Activated CD4-positive, alpha-beta T cell treated with anti-CD3 and anti-CD28 coated beads, Interleukin-2, amount 10 ng/mL, durations not matched to agents 24 days and 14 days (primary cell): ENCODE data around the gene B4GALT6. TPM values are rescaled to one million over a fixed set of nuclear protein-coding genes. Genes with fewer than 3 reads are reported as not detected.

ENCODE experiments used
- DNase-seq: peaks from one replicate; pipeline ENCODE4 v3.0.0; 2022
- H3K27ac Mint-ChIP-seq: one replicate; pipeline ENCODE4 v1.8.0; 2022; ENCODE audit warnings: mild to moderate bottlenecking, mixed read lengths
- H3K27me3 Mint-ChIP-seq: one replicate; pipeline ENCODE4 v1.8.0; 2022; ENCODE audit warnings: mixed read lengths
- H3K36me3 Mint-ChIP-seq: one replicate; pipeline ENCODE4 v1.8.0; 2022; ENCODE audit warnings: low read depth, mild to moderate bottlenecking, mixed read lengths
- H3K4me1 Mint-ChIP-seq: one replicate; pipeline ENCODE4 v1.8.0; 2021; ENCODE audit warnings: mixed read lengths
- H3K4me3 Mint-ChIP-seq: one replicate; pipeline ENCODE4 v1.8.0; 2022; ENCODE audit warnings: mild to moderate bottlenecking, moderate library complexity, mixed read lengths
- H3K9me3 Mint-ChIP-seq: one replicate; pipeline ENCODE4 v1.8.0; 2021; ENCODE audit warnings: mixed read lengths
- intact Hi-C: fragments of 100-400 bp; cut with micrococcal nuclease; formaldehyde crosslinking; loops from one replicate; pipeline ENCODE4 v1.15.1; 2023
- total RNA-seq: library from RNA; stranded (reverse); gene quantifications from 2 replicates; pipeline ENCODE4 v1.2.3, GENCODE V29; 2022

Gene B4GALT6
- total RNA-seq, 1 donor from 2014 or later: 2.8 TPM

DNA sequence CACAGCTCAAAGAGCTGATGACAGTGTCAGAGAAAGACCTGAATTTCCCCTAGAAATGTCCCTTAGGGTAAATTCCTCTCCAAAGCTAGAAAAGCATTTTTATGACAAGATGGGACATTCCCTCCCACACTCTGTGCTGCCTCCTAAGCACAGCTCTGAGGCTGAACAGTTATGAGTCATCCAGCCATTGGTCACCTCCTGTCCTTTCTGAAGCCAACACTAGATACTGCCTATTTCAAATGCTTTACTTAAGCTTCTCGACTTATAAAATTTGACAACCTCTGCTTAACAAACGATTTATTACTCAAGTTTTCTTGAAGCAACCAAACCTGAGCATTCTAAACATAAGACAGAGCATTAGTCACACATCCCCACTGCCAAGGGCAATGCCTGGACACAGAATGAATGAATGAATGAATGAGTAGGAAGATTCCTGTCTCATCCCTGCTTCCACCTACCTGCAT is 35.4 kb downstream of the B4GALT6 start:
- H3K27me3 Mint-ChIP-seq: peaks cover 30% of the 10 kb centered on the region
- intact Hi-C loops: loop anchor here (1.0 kb wide), 1 partner anchor 9 kb away; no protein-coding TSS in a partner anchor
- no peak overlapping the region for H3K27ac Mint-ChIP-seq
- no peak for DNase-seq
- no peak overlapping the region for H3K4me3 Mint-ChIP-seq
- H3K36me3 Mint-ChIP-seq: no peaks in the 10 kb centered on the region
- H3K9me3 Mint-ChIP-seq: no peaks in the 10 kb centered on the region
- peaks cover 15% of the 10 kb centered on the region for H3K4me1 Mint-ChIP-seq

DNA sequence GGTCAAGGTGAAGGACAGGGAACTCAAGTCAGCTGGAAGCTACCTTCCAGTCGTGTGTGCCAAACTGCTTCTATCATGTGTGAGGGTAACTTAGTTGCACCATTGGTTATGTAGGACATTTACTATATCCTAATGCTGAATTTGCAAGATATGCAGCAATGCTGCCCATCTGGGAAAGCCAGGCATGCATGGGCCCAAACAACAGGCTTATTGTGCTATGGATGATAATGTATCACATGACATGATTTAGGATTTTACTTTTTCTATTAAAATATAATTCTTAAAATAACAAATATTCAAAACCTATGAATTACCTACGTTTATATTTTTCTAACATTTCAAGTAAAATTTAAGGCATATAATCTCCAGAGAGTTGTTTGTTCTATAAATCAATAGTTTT is 35.9 kb downstream of the B4GALT6 start:
- Mint-ChIP-seq H3K27ac (no peak overlapping the region), H3K9me3 (no peaks in the 10 kb centered on the region), H3K27me3 (peaks cover 30% of the 10 kb centered on the region), H3K4me3 (no peak overlapping the region), H3K4me1 (peaks cover 15% of the 10 kb centered on the region), H3K36me3 (no peaks in the 10 kb centered on the region)
- intact Hi-C loops: no loop called here
- DNase-seq: no peak

DNA sequence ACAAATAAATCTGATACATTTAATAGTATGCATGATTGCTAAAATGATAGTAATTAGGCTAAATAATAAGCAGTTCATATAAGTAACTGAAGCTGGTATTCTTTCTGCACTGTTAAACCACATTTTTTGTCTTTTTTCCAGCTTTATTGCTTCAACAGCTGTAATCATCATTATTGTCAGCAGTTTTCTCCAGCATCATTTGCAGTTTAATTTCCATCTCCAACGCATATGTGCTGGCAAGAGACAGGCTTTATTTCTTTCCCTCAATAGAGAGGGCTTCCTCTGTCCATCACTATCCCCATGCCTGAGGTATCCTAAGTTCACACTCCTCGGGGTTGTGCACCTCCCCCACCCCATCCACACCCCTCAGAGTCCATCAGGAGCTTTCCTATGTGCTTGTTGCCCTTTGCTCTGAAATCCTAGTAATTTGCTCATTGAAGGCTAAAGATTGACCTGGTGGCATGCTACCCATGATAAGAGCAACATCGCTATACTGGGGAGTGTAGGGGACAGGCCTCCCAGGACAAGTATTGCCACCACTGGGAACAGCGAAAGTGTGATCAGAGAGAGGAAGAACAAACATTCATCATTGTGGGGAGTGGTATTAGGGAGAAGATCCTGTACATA is 37.1 kb downstream of the B4GALT6 start:
- peaks cover 21% of the 10 kb centered on the region for H3K27me3 Mint-ChIP-seq
- H3K36me3 Mint-ChIP-seq: no peaks in the 10 kb centered on the region
- no peak overlapping the region for H3K4me3 Mint-ChIP-seq
- intact Hi-C loops: no loop called here
- no peak for DNase-seq
- H3K4me1 Mint-ChIP-seq: peaks cover 15% of the 10 kb centered on the region
- no peak overlapping the region for H3K27ac Mint-ChIP-seq
- H3K9me3 Mint-ChIP-seq: no peaks in the 10 kb centered on the region

DNA sequence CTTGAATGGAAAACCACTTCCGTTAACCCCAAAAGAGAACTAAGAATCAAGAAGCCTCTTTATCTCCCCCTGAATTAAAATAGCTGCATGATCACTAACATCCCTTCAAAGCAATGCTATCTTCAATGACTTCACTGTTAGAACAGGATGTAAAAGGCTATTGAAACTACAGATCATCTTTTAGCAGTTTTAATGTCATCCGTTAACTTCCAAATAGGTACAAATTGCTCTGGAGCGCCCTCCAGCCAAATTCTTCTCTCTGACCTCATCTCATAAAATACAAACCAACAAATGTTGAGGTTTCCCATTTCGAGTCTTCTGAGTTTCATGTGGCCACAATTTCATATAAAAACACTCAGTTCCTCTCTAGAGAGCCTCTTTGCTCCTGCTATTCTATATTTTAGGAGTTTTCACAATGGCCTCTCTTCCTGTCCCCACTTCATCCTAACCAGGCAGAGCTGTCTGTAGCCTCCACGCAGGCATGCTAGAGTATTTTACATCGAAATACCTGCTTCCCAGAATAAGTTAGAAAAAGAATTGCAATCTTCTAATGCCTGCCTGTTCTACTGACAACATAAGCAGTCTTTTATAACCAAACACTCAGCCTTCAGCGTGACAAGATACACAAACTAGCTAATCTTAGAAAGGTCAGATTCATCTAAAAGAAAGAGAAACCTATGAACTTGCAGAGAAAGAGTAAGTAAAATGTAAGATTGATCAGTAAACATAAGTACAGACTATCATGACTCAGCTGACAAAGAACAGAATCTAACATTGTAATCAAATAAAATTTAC is 37.9 kb downstream of the B4GALT6 start:
- H3K4me3 Mint-ChIP-seq: no peak overlapping the region
- H3K36me3 Mint-ChIP-seq: no peaks in the 10 kb centered on the region
- DNase-seq: no peak
- H3K27me3 Mint-ChIP-seq: peaks cover 16% of the 10 kb centered on the region
- H3K4me1 Mint-ChIP-seq: peaks cover 15% of the 10 kb centered on the region
- H3K27ac Mint-ChIP-seq: no peak overlapping the region
- H3K9me3 Mint-ChIP-seq: no peaks in the 10 kb centered on the region
- intact Hi-C loops: no loop called here

DNA sequence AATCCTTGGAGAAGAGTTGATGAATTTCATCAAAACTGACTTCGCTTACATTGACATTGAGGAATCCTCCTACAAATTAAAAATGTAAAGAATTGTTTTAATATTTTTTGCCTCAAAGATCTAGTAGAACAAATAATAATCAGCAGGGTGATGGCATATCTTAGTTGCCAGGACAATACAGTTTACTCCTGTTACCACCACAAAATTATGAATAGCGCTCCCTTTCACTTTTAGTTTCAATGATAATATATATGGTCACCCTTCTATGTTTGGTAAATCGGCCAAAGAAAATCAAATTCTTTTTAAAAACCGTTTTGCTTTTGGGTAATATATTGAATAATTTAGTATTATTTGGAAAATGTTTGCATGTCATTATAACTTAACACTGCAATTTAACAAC is 39.0 kb downstream of the B4GALT6 start:
- intact Hi-C loops: no loop called here
- no peak overlapping the region for H3K27ac Mint-ChIP-seq
- no peaks in the 10 kb centered on the region for H3K9me3 Mint-ChIP-seq

DNA sequence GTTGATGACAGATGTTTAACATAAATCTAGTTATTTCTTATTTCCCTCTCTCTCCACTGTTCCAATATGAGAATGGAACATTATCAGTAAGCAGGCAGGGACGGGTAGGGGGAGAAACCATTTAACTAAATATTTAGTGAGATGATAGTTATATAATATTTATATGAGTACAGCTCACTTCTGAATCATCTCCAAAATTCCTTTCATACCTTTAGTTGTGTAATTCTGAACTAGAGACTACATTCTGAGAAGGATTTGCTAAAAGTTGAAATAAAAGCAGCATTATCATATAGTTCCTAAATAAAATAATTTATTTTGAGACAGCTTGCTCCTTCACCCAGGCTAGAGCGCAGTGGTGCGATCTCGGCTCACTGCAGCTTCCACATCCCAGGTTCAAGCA is 41.4 kb downstream of the B4GALT6 start:
- peaks cover 10% of the 10 kb centered on the region for H3K4me1 Mint-ChIP-seq
- no peaks in the 10 kb centered on the region for H3K36me3 Mint-ChIP-seq
- H3K4me3 Mint-ChIP-seq: no peak overlapping the region
- peaks cover 8% of the 10 kb centered on the region for H3K27me3 Mint-ChIP-seq
- DNase-seq: no peak
- H3K27ac Mint-ChIP-seq: no peak overlapping the region
- intact Hi-C loops: no loop called here
- no peaks in the 10 kb centered on the region for H3K9me3 Mint-ChIP-seq

More for the DNA sequence above, 39.0 kb downstream of the B4GALT6 start:
- Mint-ChIP-seq H3K36me3 (no peaks in the 10 kb centered on the region), H3K27me3 (peaks cover 12% of the 10 kb centered on the region), H3K4me1 (peaks cover 13% of the 10 kb centered on the region), H3K4me3 (no peak overlapping the region)
- no peak for DNase-seq

DNA sequence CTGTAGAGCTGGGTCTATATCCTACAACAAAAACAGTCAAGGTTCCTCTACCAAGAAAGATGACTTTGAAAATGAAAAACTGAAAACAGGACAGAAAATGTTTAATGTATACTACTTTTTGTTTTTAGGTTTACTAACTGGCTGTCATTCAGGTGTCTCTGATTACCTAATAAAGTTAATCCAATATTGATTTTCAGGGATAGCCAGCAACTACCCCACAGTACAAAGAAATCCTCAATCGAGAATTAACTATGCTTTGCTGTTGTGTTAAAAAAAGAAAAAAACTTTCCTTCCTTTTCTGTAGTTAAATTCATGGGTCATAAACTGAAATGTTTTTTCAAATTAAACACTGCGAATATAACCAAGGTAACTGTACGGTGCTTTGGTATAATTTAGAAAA is 46.9 kb downstream of the B4GALT6 start:
- Mint-ChIP-seq H3K4me3 (no peak overlapping the region), H3K36me3 (no peaks in the 10 kb centered on the region), H3K4me1 (peaks cover 17% of the 10 kb centered on the region), H3K27me3 (peaks cover 7% of the 10 kb centered on the region), H3K27ac (no peak overlapping the region), H3K9me3 (no peaks in the 10 kb centered on the region)
- intact Hi-C loops: loop anchor here (10.0 kb wide), 1 partner anchor 47 kb away; the partner anchor contains the start of gene B4GALT6
- no peak for DNase-seq

DNA sequence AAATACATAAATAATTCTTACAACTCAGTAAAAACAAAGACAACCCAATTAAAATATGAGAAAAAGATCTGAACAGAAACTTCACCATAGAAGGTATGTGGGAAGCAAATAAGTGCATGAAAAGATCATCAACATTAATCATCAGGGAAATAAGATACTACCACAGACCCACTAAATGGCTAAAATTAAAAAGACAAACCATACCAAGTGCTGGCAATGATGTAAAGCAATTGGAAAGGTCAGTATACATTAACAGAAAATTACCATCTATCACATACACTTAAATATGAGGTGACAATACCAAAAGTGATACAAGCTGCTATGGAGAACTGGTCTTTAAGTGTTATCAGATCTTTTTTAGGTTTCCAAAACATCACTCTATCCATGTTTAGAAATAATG is 48.0 kb downstream of the B4GALT6 start:
- Mint-ChIP-seq H3K4me1 (peaks cover 17% of the 10 kb centered on the region), H3K9me3 (no peaks in the 10 kb centered on the region), H3K4me3 (no peak overlapping the region), H3K27me3 (peaks cover 7% of the 10 kb centered on the region), H3K36me3 (no peaks in the 10 kb centered on the region), H3K27ac (no peak overlapping the region)
- intact Hi-C loops: loop anchor here (10.0 kb wide), 1 partner anchor 48 kb away; the partner anchor contains the start of gene B4GALT6
- DNase-seq: no peak

DNA sequence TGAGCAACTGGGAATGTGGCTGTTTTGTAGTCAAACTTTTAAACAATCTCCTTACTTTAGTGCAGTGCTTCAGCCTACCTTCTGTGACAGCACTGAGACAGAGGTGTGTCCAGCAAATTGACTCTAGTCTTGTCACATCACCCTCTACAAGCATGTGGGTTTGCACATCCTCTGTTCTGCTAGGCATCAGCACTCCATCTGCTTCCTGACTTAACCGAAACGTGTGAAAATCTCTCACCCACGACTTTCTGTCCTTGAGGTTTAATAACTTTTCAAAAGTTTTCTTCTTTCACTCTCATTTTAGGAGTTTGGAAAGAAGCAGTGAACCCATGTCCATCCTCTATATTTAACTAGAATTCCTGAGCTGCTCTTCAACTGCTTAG is 50.1 kb downstream of the B4GALT6 start:
- DNase-seq: peak; percentile 63
- no peaks in the 10 kb centered on the region for H3K36me3 Mint-ChIP-seq
- H3K4me1 Mint-ChIP-seq: peaks cover 17% of the 10 kb centered on the region
- H3K27me3 Mint-ChIP-seq: peaks cover 7% of the 10 kb centered on the region
- intact Hi-C loops: loop anchor here (10.0 kb wide), 1 partner anchor 50 kb away; the partner anchor contains the start of gene B4GALT6
- no peaks in the 10 kb centered on the region for H3K9me3 Mint-ChIP-seq
- H3K4me3 Mint-ChIP-seq: no peak overlapping the region
- H3K27ac Mint-ChIP-seq: no peak overlapping the region

DNA sequence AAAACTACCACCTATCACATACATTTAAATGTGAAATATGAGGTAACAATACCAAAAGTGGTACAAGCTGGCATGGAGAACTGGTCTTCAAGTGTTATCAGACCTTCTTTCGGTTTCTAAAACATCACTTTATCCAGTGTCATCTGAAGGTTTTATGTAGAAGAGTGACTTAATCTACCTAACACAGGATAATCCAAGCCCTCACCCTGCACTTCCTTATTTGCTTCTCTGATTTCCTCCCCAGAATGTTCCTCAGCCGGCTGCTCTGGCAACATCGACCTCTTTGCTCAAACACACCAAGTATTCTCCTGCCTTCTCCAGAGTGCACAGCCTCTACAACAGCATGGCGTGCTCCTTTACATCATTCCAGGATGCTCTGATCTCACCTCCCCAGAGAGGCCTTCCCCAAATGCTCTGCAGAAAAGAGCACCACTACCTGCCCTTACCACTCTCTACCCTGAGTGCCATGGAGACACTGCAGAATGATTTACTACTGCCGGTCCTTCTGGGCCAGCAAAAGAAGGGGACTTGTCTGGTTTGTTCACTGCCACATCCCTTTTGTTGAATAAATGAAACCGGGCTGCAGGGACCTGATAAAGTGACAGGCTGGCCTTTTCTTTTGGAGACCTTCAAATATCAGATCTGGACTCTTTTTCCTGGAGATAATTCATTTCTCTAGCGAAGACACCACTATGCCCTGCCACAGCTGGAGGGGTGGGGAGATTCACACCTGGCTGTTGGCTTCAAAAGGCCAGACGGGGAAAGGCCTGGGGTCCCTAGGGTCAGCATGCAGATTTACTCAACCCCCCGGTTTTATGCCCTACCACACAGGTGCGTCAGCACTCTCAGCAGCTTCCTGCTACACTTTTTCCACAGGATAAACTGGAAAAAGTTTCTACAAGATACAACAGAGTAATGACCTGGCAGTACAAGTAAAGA is 50.7 kb downstream of the B4GALT6 start:
- H3K4me1 Mint-ChIP-seq: peaks cover 17% of the 10 kb centered on the region
- intact Hi-C loops: loop anchor here (10.0 kb wide), 1 partner anchor 51 kb away; the partner anchor contains the start of gene B4GALT6
- no peaks in the 10 kb centered on the region for H3K9me3 Mint-ChIP-seq
- no peak overlapping the region for H3K4me3 Mint-ChIP-seq
- no peak overlapping the region for H3K27ac Mint-ChIP-seq
- peak; percentile 40 for DNase-seq
- H3K36me3 Mint-ChIP-seq: no peaks in the 10 kb centered on the region
- H3K27me3 Mint-ChIP-seq: peaks cover 7% of the 10 kb centered on the region

DNA sequence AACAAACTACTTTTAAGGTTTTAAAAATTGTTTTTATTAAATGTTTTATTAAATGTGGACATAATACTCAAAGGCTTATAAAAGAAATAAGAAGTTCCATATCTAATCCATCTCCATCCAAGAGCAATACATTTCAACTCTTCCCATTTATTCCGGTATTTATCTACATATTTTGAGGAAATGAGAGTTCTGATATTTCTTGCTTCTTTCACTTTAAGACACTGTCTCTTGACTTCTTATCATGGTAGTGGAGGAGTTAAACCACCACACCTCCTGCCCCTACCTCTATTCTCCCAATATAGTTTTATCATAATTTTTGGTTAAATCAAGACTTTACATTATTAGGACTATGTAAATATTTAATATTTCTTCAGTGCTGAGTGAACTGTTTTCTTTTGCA is 52.0 kb downstream of the B4GALT6 start:
- DNase-seq: no peak
- Mint-ChIP-seq H3K27ac (no peak overlapping the region), H3K9me3 (no peaks in the 10 kb centered on the region), H3K4me3 (no peak overlapping the region), H3K4me1 (peaks cover 17% of the 10 kb centered on the region), H3K27me3 (peaks cover 7% of the 10 kb centered on the region), H3K36me3 (no peaks in the 10 kb centered on the region)
- intact Hi-C loops: loop anchor here (10.0 kb wide), 1 partner anchor 52 kb away; the partner anchor contains the start of gene B4GALT6

DNA sequence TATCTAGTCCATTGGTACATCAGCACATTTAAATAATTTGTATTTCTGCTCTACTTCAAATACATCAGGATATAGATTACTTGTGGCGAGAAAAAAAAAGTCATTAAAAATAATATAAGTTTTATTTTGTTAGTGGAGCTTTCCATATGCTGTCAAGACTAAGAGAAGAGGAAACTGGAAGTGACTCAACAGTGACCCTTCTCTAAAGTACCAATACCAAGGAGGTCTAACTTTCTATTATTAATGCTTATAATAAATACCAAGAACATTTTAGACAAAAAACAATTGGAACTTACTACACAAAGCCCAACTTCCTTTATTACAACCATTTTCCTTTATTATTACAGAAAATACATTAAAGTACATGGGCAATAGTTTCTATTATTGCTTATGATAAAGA is 52.9 kb downstream of the B4GALT6 start:
- no peaks in the 10 kb centered on the region for H3K9me3 Mint-ChIP-seq
- intact Hi-C loops: loop anchor here (10.0 kb wide), 1 partner anchor 53 kb away; the partner anchor contains the start of gene B4GALT6
- no peaks in the 10 kb centered on the region for H3K36me3 Mint-ChIP-seq
- H3K27ac Mint-ChIP-seq: no peak overlapping the region
- H3K27me3 Mint-ChIP-seq: peaks cover 4% of the 10 kb centered on the region
- no peak for DNase-seq
- H3K4me3 Mint-ChIP-seq: no peak overlapping the region
- H3K4me1 Mint-ChIP-seq: peaks cover 17% of the 10 kb centered on the region

DNA sequence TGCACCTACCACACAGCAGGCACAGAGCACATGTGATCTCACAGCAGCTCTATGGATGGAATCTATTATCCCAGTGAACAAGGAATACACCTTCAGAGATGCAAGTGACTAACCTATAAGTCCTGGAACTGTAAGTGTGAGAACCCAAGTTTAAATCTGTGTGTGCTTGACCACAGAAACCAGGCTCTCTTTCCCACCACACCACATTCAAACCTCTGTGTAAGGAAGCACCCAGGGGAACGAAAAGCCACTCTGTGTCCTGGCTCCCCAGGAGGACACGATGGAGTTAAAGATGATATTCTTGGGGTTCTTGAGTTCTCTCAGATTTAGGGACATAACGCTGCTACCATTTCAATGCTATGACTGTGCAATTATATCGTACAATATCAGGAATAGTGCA is 53.8 kb downstream of the B4GALT6 start:
- peak; percentile 30 for DNase-seq
- H3K27me3 Mint-ChIP-seq: peaks cover 4% of the 10 kb centered on the region
- H3K27ac Mint-ChIP-seq: no peak overlapping the region
- intact Hi-C loops: loop anchor here (10.0 kb wide), 1 partner anchor 54 kb away; the partner anchor contains the start of gene B4GALT6
- peaks cover 17% of the 10 kb centered on the region for H3K4me1 Mint-ChIP-seq
- no peaks in the 10 kb centered on the region for H3K36me3 Mint-ChIP-seq
- no peak overlapping the region for H3K4me3 Mint-ChIP-seq
- no peaks in the 10 kb centered on the region for H3K9me3 Mint-ChIP-seq
